Measurements from ENCODE around the gene LRMDA. TPM values are rescaled to one million over a fixed set of nuclear protein-coding genes. Genes with fewer than 3 reads are reported as not detected.

LRMDA gene
- total RNA-seq, 1 donor from 2014 or later = 18.7 TPM

GRCh38 chr10:76479103-76479790 is 1047.8 kb downstream of the LRMDA start:
- TF ChIP-seq, protein P1, sequence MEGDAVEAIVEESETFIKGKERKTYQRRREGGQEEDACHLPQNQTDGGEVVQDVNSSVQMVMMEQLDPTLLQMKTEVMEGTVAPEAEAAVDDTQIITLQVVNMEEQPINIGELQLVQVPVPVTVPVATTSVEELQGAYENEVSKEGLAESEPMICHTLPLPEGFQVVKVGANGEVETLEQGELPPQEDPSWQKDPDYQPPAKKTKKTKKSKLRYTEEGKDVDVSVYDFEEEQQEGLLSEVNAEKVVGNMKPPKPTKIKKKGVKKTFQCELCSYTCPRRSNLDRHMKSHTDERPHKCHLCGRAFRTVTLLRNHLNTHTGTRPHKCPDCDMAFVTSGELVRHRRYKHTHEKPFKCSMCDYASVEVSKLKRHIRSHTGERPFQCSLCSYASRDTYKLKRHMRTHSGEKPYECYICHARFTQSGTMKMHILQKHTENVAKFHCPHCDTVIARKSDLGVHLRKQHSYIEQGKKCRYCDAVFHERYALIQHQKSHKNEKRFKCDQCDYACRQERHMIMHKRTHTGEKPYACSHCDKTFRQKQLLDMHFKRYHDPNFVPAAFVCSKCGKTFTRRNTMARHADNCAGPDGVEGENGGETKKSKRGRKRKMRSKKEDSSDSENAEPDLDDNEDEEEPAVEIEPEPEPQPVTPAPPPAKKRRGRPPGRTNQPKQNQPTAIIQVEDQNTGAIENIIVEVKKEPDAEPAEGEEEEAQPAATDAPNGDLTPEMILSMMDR (IDR thresholded peaks at IDR 0.05; ENCODE audit: insufficient read depth, low read length, poor library complexity, severe bottlenecking) = no peak
- Histone ChIP-seq H3K27me3 (ENCODE audit: control insufficient read depth, insufficient read depth, low read length) (no peaks in the 10 kb centered on the region), H3K4me3 (ENCODE audit: low read depth, low read length) (no peak overlapping the region), H3K36me3 (ENCODE audit: control insufficient read depth, insufficient read depth, low read length) (no peaks in the 10 kb centered on the region)
- no peak for DNase-seq (ENCODE audit: low read depth)

GRCh38 chr10:76481178-76481577 is 1049.8 kb downstream of the LRMDA start:
- H3K27me3 ChIP-seq (ENCODE audit: control insufficient read depth, insufficient read depth, low read length) = no peaks in the 10 kb centered on the region
- no peak for DNase-seq (ENCODE audit: low read depth)
- no peak overlapping the region for H3K4me3 ChIP-seq (ENCODE audit: low read depth, low read length)
- TF ChIP-seq, protein P1 (IDR thresholded peaks at IDR 0.05; ENCODE audit: insufficient read depth, low read length, poor library complexity, severe bottlenecking) = no peak
- no peaks in the 10 kb centered on the region for H3K36me3 ChIP-seq (ENCODE audit: control insufficient read depth, insufficient read depth, low read length)

- DNase-seq (ENCODE audit: low read depth) = no peak
- Histone ChIP-seq H3K27me3 (ENCODE audit: control insufficient read depth, insufficient read depth, low read length) (no peaks in the 10 kb centered on the region), H3K4me3 (ENCODE audit: low read depth, low read length) (no peak overlapping the region), H3K36me3 (ENCODE audit: control insufficient read depth, insufficient read depth, low read length) (no peaks in the 10 kb centered on the region)
- TF ChIP-seq, protein P1 (IDR thresholded peaks at IDR 0.05; ENCODE audit: insufficient read depth, low read length, poor library complexity, severe bottlenecking) = no peak
These were observed 1056.2 kb downstream of the LRMDA start for GRCh38 chr10:76487582-76487981.

GRCh38 chr10:76488602-76489001 is 1057.2 kb downstream of the LRMDA start:
- H3K4me3 ChIP-seq (ENCODE audit: low read depth, low read length) = no peak overlapping the region
- no peaks in the 10 kb centered on the region for H3K36me3 ChIP-seq (ENCODE audit: control insufficient read depth, insufficient read depth, low read length)
- TF ChIP-seq, protein P1 (IDR thresholded peaks at IDR 0.05; ENCODE audit: insufficient read depth, low read length, poor library complexity, severe bottlenecking) = no peak
- no peaks in the 10 kb centered on the region for H3K27me3 ChIP-seq (ENCODE audit: control insufficient read depth, insufficient read depth, low read length)
- no peak for DNase-seq (ENCODE audit: low read depth)

- no peak for DNase-seq (ENCODE audit: low read depth)
- TF ChIP-seq, protein P1 (IDR thresholded peaks at IDR 0.05; ENCODE audit: insufficient read depth, low read length, poor library complexity, severe bottlenecking) = no peak
- Histone ChIP-seq H3K4me3 (ENCODE audit: low read depth, low read length) (no peak overlapping the region), H3K36me3 (ENCODE audit: control insufficient read depth, insufficient read depth, low read length) (no peaks in the 10 kb centered on the region), H3K27me3 (ENCODE audit: control insufficient read depth, insufficient read depth, low read length) (no peaks in the 10 kb centered on the region)
These were observed 1059.8 kb downstream of the LRMDA start for GRCh38 chr10:76491216-76491615.

GRCh38 chr10:76492026-76492425 is 1060.6 kb downstream of the LRMDA start:
- H3K27me3 ChIP-seq (ENCODE audit: control insufficient read depth, insufficient read depth, low read length) = no peaks in the 10 kb centered on the region
- no peaks in the 10 kb centered on the region for H3K36me3 ChIP-seq (ENCODE audit: control insufficient read depth, insufficient read depth, low read length)
- TF ChIP-seq, protein P1 (IDR thresholded peaks at IDR 0.05; ENCODE audit: insufficient read depth, low read length, poor library complexity, severe bottlenecking) = no peak
- no peak overlapping the region for H3K4me3 ChIP-seq (ENCODE audit: low read depth, low read length)
- DNase-seq (ENCODE audit: low read depth) = peak; percentile 71
